Inflammatory macrophage (primary cell): ENCODE measurements around the gene RXRA.
A peak's percentile ranks its signal among the peaks of the same experiment; 100 is the strongest.
"Not testable (repeated sequence)": the region's sequence is repeated elsewhere in the genome, so short reads cannot be mapped to it uniquely, and the experiment has no call there.

Experiments
- DNase-seq, 2 donors: peaks; one replicate each; pipeline ENCODE4 v3.0.0-alpha.2; 2020 to 2022

RXRA gene

DNA sequence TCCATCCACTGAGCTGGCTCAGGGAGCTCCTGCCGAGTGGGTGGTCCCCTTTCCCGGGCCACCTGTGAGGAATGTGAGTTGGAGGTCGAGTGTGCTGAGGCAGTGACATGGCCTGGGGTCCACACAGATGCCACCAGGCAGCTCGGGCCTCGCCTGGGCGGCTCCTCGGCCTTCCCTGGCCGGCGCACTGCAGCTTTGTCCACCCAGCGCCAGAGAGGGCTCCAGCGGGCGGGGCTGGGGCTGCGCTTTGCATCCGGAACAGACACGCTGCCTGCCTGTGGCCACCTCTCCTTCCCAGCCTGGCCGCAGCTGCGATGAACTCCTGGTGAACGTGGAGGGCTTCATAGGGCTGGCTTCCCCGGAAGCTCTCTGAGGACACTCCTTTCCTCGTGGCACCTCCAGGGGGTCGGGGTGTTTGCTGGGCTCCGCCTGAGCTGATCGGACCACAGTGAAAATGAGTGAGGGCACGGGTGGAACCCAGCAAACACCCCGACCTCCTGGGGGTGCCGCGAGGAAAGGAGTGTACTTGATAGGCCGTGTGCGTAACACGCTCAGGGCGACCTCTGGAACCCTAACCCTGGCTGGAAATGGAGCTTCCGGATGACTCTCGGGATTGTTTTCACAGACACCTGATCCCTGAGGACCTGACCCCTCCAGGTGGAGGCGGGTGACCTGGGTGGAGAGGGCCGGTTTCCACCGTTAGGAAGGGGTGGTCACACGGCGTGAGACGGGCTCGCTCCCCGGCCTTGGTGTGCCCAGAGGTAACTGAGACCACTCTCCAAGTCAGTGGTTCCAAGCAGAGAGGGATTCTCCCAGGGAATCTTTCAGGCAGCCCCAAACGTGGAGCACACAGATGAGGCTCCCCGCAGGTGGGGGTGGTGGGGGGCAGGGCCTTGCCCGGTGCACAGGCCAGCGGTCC, 31.8 kb upstream of the RXRA start:
- DNase-seq = no peak

DNA sequence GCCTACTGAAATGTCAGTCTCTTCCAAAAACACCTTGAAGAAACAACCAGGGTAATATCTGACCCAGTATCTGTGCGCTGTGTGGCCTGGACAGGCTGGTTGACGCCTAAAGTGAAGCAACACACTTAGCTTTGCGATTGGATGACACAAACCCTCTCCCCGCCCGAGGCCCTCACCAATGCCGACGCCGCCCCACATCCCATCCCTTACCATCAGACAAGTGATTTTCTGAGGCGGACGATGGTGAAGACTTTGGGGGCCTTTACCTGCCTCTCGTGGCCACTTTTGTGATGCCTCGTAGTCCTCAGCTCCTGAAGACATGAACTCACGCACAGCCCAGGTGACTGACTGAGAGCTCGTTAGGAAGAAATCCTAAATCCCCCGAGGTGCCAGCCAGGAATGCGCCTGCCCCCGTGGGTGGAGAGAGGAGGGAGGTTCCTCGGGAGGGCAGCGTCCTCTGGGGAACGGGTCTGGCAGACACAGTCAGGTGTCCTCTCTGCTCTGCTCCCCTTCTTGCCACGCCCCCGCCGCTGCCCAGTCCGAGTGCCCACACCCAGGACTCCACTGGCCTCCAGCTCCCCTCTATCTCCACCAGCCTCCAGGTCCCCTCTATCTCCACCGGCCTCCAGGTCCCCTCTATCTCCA, 31.0 kb upstream of the RXRA start:
- DNase-seq = no peak

DNA sequence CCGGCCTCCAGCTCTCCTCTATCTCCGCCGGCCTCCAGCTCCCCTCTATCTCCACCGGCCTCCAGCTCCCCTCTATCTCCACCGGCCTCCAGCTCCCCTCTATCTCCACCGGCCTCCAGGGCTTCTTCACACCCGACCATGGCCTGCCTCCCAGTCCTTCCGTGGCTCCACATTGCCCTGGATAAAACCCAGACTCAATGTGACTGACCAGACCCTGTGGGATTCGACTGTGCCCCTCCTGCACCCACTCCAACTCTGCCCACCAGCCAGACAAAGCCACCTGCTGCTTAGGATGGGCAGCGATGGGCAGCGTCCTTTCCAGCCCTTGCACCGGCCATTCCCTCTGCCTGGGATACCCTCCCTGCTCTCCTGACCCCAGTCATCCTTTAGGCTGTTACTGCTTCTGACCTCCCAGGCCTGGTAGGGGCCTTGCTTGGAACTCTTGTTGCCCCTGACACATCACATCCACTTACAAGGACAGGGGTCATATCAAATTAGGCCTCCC, 30.5 kb upstream of the RXRA start:
- DNase-seq = no peak

DNA sequence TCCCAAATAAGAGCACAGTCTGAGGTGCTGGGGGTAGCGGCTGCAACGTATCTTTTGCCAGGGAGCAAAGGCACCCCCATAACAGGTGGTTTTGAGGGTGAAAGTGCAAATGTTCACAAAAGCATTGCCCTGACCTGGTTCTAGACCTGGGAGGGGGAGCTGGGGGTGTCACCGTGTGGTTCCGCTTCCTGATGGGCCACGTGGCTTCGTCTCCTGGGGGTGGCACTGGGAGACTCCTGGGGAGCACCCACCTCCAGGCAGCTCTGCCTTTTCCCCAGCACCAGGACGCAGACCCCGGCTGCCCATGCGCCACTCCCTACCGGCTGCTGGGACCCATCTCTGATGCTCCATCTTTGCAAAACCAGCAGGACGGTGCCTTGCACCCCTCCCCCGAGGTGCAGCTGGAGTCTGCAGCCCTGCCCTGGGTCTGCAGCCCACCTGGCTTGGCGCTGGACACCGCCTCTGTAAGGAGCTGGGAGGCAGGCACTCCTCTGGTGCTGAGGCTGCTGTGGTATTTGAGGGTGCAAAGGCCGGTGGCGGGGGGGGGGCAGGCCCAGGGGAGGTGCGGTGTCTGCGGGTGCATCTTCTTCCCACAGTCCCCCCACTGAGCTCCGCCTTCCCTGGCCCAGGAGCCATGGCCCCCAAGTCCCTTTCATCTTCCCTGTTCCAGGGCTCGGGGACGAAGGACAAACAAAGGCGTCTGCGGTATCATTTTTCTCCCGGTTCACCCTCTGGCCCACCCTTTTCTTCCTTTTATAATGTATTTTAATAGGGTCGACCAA, 29.8 kb upstream of the RXRA start:
- DNase-seq = no peak

DNA sequence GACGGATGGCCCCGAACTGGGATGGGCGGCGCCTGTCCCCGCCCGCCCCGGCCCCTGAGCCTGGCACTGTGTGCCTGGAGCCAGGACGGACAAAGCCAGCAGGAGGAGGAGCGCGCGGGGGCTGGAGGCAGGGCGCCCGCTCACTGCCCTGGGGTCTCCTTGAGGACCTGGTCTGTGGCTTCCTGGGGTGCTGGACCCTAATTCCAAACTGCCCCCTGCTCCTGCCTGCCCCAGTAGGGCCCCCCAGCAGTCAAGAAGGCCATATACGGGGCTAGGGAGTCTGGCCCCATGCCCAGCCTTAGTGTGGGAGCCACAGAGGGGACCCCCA, 29.2 kb upstream of the RXRA start:
- DNase-seq = no peak

DNA sequence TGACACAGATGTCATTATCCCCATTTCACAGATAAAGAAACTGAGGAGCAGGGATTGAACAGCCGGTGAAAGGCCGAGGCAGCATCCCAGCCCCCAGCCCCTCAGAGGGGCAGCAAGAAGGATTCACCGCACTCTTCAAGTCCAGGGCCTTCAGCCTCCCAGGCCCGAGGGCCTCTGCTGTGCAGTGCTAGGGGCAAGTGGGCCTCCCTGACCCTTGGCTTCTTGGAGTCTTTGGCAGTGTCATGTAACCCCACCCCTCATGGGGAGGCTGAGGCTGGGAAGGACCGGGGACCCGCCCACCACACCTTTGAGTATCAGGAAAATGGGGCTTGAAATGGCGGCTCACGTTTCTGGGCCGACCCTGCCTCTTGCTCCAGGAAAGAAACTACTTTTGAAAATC, 28.7 kb upstream of the RXRA start:
- no peak for DNase-seq

DNA sequence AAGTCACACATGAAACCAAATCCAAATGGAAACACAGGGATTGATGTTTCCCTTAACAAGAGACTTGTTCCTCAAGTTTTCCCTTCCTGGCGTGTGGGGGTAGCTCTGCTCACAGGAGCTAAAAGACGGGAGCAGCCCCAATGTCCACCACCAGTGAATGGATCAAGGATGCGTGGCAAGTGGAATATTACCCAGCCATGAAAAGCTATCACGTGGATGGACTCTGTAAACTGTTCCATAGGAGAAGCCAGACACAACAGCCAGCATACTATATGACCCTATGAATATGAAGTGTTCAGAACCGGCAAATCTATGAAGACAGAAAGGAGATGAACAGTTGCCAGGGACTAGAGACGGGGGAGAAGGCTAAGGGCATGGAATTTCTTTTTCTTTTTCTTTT, 28.3 kb upstream of the RXRA start:
- DNase-seq = no peak

DNA sequence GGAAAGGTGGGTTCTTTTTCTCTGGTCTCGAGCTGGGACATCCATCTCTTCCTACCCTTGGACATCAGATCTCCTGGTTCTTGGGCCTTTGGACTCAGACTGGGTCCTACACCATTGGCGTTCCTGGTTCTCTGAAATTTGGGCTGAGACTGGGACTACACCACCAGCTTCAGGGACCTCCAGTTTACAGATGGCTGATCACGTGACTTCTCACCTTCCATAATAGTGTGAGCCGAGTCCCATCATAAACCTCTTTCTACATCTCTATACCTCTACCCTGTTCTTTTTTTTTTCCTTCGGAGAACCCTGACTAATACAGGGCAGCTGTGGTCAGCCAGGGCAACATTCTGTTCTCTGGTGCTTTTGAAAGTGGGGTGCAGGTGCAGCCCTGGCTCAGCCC, 27.2 kb upstream of the RXRA start:
- no peak for DNase-seq

DNA sequence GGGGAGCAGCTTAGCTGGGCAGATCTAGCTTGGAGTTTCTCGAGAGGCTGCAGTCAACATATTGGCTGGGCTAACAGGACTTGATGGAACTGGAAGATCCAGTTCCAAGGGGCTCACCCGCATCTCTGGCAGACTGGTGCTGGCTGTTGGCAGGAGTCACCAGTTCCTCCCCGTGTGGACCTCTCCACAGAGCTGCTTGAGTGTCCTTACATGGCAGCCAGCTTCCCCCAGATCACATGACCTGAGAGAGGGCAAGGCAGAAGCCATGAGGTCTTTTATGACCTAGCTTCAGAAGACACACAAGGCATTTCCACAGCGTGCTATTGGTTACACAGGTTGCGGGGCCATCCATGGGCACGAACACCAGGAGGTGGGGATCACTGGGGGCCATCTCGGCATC, 26.4 kb upstream of the RXRA start:
- peak in 1 of 2 donors; percentile 48 for DNase-seq

DNA sequence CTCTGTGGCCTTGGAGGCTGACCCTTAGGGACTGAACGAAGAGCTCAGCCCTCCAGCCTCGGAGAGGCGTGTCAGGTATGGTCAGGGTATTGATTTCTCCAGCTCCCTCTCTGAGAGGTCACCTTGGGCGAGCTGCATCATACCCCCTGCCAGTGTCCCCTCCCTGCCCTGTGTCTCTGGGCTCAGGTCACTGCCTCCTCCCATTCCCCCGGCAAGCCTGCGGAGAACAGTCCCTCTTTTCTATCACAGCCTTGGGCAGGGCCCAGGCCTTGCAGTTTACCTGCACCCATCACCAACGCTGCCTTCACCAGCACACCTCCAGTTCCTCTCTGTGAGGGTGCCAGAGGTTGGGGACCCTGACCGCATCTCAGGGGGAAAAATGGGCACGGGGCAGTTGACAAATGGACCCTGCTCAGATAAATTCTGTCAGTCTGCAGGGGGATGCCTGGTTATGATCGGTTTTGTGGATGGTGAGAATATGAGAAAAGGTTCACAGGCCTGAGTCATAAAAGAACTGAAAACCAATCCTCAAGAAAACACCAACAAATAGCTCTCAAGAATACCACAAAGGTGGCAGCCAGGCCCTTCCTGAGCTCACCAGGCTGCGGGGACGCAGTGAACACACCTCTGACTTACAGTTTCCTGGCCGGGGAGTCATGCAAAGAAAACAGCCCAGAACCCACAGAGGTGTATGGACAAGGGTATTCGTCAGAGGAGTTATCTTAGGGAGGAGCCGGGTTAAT, 24.7 kb upstream of the RXRA start:
- no peak for DNase-seq

DNA sequence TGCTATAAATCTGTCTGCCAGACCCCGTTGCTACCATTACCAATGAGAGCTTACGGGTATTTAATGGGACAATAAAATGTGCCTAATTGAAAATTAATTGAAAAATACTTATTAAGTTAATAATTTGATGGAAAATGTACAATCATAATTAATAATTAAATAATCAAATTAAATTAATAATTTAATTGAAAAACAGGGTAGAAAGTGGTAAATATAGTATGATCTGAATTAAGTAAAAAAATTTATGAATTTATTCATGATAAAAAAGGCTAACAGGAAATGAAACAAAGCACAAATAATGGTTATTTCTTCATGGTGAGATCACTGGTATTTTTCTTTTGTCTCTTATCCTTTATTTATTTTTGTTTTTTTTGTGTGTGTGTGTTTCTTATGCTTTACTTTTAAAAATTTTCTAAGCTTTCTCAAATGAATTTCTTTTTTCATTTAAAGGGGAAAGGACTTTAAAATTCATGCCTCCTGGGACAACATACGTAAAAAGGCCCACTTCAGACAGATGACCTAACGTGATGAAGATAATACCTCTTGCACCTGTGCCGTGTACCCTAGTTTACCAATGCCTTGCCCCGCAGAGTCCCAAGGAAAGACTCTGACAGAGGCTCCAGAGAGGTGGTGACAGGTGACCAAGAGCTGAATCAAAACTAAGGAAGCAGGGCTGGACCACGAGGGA, 24.0 kb upstream of the RXRA start:
- DNase-seq = no peak

DNA sequence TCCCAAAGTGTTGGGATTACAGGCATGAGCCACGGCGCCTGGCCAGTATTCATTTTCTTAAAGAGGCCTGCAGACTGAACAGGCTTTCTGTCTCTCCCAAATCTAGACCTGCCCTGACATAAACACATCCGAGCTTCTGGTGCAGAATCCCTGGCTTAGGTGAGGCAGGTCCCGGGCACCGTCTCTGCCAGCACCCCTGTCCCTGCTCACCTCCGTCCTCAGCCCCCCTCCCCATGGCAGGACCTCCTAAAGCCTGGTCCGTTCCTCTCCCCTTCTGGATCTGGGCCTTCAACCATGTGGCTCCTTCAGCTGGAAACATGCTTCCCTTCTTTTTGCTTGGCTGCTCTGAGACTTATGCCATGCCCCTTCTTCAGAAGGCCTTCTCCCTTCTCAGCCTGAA, 22.7 kb upstream of the RXRA start:
- no peak for DNase-seq

DNA sequence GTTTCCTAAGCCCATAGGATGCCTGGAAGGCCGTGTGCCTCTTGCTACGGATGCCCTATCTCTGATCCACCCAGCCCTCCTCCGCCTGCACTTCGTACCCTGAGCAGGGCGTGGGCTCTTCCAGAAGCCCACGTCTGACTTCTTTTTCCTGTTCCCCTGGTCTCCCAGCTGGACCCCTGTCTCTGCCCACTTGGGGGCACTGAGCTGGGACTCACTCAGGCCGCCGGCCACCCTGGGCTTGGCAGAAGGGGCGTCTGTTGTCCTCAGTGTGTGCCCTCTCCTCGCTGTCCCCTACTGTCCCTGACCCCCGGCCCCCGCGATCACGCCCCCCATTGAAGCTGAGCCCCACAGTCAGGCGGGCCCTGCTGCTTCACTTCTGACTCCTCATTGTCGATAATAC, 22.0 kb upstream of the RXRA start:
- DNase-seq = no peak

DNA sequence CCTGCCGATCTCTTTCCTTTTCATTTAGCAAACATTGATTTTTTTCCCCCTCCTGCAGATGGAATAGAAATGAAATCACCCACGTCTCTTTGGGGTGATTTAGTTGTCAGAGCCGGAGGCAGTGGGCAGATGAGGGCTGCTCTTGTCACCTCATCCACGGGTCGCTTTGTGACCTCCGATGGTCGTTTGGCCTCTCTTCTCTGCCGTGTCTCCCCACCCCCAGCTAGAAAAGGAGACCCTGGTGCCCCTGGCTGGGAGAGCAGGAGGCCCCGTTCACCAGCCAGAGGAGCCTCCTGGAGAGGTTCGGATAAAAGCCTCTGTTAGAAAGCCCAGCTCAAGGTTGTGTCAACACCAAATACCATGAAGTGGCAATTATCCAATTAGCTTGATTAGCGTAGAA, 21.6 kb upstream of the RXRA start:
- no peak for DNase-seq

DNA sequence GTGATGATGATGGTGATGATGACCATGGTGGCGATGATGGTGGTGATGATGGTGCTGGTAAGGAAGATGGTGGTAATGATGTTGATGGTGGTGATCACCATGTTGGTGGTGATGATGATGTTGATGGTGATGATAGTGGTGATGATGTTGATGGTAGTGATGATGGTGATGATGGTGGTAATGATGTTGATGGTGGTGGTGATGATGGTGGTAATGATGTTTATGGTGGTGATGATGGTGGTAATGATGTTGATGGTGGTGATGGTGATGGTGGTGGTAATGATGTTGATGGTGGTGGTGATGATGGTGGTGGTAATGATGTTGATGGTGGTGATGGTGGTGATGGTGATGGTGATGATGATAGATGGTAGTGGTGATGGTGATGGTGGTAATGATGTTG, 20.7 kb upstream of the RXRA start:
- no peak for DNase-seq

DNA sequence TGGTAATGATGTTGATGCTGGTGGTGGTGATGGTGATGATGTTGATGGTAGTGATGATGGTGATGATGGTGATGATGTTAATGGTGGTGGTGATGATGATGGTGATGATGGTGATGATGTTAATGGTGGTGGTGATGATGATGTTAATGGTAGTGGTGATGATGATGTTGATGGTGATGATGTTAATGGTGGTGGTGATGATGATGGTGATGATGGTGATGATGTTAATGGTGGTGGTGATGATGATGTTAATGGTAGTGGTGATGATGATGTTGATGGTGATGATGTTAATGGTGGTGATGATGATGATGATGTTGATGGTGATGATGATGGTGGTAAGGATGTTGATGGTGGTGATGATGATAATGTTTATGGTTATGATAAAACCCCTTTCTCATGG, 20.2 kb upstream of the RXRA start:
- not testable (repeated sequence) for DNase-seq

DNA sequence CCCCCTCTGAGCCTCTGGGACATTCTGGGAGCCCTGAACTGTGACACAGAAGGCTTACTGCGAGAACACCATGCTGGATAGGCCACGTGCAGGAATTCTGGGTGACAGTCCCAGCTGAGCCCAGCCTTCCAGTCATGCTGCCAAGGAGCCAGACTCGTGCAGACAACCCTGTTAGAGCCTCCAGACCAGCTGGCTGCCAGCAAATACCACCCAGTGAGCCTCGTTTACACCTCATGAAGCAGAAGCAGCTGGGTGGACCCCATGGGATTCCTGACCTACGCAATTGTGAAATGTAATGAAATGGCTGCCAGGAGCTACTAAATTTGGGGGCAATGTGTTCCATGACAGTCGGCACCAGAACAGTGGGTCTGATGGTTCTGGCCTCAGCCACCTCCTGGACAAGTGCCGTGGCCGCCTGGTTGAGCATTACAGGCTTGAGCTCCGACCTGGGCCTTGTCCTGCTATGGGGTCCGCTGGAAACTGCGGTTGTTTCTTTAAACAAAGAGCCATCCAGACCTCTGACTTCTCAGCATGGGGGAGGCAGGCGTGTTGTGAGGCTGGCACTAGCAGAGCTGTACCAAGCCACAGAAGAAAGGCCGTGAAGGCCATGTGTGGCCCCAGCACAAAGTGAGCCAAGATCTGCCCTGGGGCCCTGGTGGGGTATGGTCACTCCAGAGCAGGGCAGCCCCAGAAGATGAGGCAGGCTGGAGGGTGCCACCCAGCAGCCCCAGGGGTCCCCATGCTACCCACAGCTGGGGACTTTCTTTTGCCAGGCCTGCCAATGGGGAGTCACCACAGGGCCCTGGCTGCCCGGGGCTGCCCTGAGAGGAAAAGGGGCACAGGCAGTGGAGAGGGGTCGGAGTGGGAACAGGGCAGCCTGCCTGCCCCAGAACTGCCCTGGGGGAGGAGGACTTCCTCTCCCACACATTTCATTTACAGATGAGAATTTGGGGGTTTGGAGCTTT, 19.3 kb upstream of the RXRA start:
- no peak for DNase-seq

DNA sequence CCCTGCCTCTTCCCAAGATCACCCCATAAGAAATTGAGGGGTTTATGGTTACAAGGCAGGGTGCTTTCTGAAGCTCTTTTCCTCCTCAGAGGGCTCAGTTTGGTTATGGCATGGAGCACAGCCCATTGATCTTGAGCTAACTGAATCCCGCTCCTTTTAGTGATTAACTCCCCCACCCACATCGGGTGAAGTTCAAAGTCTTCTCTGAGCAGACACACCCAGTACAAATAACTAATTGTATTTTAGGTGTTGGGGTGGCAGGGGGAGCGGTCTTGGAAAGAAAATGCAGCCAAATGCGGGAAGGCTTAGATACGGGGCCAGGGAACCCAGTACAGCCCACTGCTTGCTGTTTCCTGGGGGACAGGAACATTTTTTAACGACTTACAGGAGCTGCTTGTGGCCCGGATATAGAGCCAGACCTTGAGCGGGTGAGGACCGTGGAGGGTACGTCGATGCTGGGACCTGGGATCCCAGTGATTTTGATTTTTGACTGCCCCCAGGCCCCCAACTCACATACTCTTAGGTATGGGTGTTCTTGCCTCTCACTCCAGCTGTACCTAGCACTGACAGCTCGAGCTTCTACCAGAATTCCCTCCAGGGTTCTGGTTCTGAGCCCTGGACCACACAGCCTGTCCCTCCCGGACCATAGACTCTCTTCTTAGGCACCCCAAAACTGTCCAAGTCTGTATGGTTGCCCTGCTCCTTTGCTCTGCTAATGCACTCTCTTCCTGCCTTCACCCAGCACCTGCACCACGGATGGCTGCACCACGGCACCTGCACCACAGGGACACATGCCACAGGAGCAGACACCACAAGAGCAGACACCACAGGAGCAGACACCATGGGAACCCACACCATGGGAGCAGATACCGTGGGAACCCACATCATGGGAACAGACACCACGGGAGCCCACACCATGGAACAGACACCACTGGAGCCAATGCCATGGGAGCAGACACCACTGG, 18.3 kb upstream of the RXRA start:
- DNase-seq = no peak

DNA sequence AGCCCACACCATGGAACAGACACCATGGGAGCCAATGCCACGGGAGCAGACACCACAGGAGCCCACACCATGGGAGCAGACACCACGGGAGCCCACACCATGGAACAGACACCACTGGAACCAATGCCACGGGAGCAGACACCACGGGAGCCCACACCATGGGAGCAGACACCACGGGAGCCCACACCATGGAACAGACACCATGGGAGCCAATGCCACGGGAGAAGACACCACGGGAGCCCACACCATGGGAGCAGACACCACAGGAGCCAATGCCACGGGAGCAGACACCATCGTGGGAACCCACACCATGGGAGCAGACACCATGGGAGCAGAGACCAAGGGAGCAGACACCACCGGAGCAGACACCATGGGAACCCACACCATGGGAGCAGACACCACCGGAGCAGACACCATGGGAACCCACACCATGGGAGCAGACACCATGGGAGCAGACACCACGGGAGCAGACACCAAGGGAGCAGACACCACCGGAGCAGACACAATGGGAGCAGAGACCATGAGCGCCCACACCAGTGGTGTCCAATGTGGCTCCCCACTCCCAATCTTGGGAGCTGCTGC, 17.5 kb upstream of the RXRA start:
- not testable (repeated sequence) for DNase-seq
